ENCODE data around the gene TARBP2. TPM values are rescaled to one million over a fixed set of nuclear protein-coding genes. Genes with fewer than 3 reads are reported as not detected.

TARBP2 gene
- total and polyA plus RNA-seq, 12 donors, result 7.0 to 21.2 (median 11.1) TPM

DNA sequence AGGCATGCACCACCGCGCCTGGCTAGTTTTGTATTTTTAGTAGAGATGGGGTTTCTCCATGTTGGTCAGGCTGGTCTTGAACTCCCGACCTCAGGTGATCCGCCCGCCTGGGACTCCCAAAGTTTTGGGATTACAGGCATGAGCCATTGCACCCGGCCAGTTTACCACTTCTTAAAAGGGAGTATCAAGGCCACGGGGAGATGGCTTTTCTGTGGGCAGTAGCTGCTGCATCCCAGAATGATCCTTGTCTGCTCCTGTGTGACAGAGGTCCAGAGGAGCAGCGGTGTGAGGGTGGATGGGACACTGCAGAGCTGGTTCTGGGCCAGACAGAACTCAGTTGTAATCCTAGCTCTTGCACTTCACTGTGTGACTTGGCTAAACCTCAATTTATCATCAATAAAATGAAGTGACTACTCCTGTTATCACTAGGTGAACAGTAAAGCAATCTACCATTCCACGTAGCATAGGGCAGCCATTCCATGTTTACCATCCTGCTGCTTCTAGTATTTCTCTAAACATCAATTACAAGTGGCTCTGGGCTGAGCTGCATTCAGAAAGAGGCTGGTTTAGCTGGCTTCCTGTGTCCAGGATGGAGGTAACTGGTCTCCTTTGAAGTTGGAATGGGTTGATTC lies 9.2 kb downstream of the TARBP2 start:
- no peak overlapping the region for H3K27ac ChIP-seq
- H3K4me3 ChIP-seq, result no peak overlapping the region
- TF ChIP-seq, protein P1, sequence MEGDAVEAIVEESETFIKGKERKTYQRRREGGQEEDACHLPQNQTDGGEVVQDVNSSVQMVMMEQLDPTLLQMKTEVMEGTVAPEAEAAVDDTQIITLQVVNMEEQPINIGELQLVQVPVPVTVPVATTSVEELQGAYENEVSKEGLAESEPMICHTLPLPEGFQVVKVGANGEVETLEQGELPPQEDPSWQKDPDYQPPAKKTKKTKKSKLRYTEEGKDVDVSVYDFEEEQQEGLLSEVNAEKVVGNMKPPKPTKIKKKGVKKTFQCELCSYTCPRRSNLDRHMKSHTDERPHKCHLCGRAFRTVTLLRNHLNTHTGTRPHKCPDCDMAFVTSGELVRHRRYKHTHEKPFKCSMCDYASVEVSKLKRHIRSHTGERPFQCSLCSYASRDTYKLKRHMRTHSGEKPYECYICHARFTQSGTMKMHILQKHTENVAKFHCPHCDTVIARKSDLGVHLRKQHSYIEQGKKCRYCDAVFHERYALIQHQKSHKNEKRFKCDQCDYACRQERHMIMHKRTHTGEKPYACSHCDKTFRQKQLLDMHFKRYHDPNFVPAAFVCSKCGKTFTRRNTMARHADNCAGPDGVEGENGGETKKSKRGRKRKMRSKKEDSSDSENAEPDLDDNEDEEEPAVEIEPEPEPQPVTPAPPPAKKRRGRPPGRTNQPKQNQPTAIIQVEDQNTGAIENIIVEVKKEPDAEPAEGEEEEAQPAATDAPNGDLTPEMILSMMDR (IDR thresholded peaks at IDR 0.05), result no peak
- no peak for DNase-seq
- ATAC-seq, result no peak
- H3K4me1 ChIP-seq, result peaks cover 0 to 14% (median 10%) of the 10 kb centered on the region in 9 donors
- 90 to 91% methylated on average over 9 of the region's 9 CpGs for WGBS, 2 donors
- H3K27me3 ChIP-seq, result no peaks in the 10 kb centered on the region
- peaks cover 0 to 90% (median 37%) of the 10 kb centered on the region in 9 donors for H3K36me3 ChIP-seq
- intact Hi-C loops (cut with DNase I), result no loop called here
- H3K9me3 ChIP-seq, result no peaks in the 10 kb centered on the region

DNA sequence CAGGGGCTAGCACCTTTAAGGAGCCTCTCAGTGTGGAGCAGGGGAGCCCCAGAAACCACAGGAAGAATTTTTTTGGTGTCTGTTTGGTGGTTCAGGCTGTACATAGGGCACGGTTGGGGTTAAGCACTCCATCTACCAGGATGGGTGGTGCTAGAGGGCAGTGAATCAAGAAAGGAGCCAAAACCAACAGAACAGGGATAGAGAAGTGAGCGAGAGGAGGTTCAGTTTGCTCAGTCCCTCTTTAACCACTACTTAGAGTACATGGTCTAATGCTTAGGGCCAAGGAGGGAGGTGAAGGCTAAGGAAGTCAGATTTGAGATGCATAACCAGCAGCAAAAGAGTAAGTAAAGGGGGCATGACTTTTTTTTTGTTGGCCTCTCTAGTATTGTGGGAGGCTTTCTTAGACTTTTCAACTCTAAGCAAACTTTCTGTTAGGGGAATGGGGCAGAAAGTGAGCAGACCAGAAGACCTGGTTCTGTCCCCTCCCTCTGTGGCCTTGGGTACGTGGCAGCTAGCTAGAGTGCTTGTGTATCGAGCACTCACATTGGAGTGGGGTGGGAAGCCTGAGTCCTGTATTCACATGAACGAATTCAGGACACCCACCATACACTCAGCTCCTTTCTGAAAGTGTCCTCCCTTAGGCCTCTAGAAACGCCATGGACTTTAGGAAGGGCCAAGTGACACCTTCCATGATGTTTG lies 12.8 kb downstream of the TARBP2 start:
- intact Hi-C loops (cut with DNase I), result no loop called here
- ATAC-seq (no peak), DNase-seq (no peak)
- Histone ChIP-seq H3K27me3 (no peaks in the 10 kb centered on the region), H3K9me3 (no peaks in the 10 kb centered on the region), H3K36me3 (peaks cover 0 to 100% (median 52%) of the 10 kb centered on the region in 9 donors), H3K4me1 (peaks cover 0 to 4% (median 2%) of the 10 kb centered on the region in 9 donors), H3K4me3 (no peak overlapping the region), H3K27ac (no peak overlapping the region)
- 89 to 90% methylated on average over 6 of the region's 6 CpGs for WGBS, 2 donors
- TF ChIP-seq, protein P1 (IDR thresholded peaks at IDR 0.05), result no peak

DNA sequence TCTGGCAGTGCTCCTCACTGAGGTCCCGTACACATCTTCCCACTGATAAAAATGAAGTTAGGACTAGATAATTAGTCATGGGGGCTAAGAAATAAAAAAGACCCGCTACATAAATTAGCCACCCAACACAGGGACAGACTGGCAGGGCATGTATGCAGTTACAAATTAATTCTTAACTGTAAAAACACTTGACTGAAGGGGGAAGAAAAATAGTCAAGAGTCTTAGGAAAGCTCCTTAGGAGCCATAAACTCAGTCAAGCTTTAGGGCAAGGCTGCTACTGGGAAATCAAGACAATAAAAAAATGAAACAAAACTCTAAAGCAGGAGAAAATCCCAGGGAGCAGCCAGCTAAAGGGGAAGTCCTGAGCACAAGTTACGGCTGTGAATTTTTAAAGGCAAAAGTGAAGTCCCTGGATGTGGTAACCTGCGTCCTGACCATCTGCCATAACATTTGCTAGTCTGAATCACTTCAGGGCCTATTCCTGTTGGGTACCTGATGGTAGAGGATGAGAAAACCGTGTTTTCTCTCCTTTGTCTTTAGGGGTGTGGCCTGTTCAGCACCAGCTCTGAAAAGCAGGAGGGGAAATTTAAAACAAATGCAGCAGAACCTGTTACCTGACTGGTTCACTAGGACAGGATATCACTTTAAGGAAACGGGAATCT lies 13.7 kb downstream of the TARBP2 start:
- WGBS, 2 donors, result 83 to 84% methylated on average over 6 of the region's 6 CpGs
- Histone ChIP-seq H3K36me3 (peaks cover 0 to 100% (median 59%) of the 10 kb centered on the region in 9 donors), H3K4me3 (no peak overlapping the region), H3K9me3 (no peaks in the 10 kb centered on the region), H3K27ac (no peak overlapping the region), H3K27me3 (no peaks in the 10 kb centered on the region), H3K4me1 (no peaks in the 10 kb centered on the region)
- TF ChIP-seq, protein P1 (IDR thresholded peaks at IDR 0.05), result no peak
- no peak for ATAC-seq
- intact Hi-C loops (cut with DNase I), result no loop called here
- DNase-seq, result no peak

DNA sequence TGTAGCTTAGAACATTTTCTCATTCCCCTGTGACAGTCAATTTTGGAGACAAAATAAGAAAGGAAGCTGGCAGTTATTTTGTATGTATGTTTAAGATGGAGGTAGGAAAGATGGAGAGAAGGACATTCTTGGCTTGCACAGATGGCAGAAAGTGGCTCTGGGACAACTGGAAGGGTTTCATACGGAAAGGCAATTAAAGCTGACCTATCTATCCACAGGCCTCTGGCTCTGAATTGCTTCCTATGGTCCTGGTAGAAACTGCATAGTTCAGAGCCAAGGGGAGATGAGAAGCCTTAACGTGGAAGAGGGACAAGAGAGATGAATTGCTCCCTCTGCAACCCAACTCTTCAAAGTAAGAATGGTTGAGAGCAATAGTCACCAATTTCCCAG lies 14.2 kb downstream of the TARBP2 start:
- H3K4me1 ChIP-seq, result no peaks in the 10 kb centered on the region
- no peaks in the 10 kb centered on the region for H3K9me3 ChIP-seq
- 81 to 85% methylated on average over 2 of the region's 2 CpGs for WGBS, 2 donors
- intact Hi-C loops (cut with DNase I), result no loop called here
- no peak overlapping the region for H3K27ac ChIP-seq
- H3K4me3 ChIP-seq, result no peak overlapping the region
- ATAC-seq (no peak), DNase-seq (no peak)
- peaks cover 0 to 100% (median 60%) of the 10 kb centered on the region in 9 donors for H3K36me3 ChIP-seq
- TF ChIP-seq, protein P1 (IDR thresholded peaks at IDR 0.05), result no peak
- no peaks in the 10 kb centered on the region for H3K27me3 ChIP-seq

Measured in heart right ventricle (tissue), 16 donors.